Spleen (tissue), 11 donors: ENCODE measurements around the gene APBB1IP. TPM values are rescaled to one million over a fixed set of nuclear protein-coding genes. Genes with fewer than 3 reads are reported as not detected.
A peak's percentile ranks its signal among the peaks of the same experiment; 100 is the strongest.
"Not testable (repeated sequence)": the region's sequence is repeated elsewhere in the genome, so short reads cannot be mapped to it uniquely, and the experiment has no call there.

Experiments
- DNase-seq: peaks from one replicate; pipeline ENCODE4 v3.0.0-alpha.2; 2020
- H3K27ac ChIP-seq, 8 donors: fragments of 200-600 bp; sonication (generic) in 7 of 8; 1 replicate in 4 of 8; 2 replicates in 4 of 8; pipeline versions ENCODE4 v1.5.0 to v1.8.0; 2016 to 2021; ENCODE audit warnings: inconsistent platforms in 4 of 8, mild to moderate bottlenecking in 4 of 8, moderate library complexity in 1 of 8
- H3K27me3 ChIP-seq, 7 donors: fragments of 200-600 bp; sonication (generic) in 6 of 7; replicated peaks in 1 of 7; 1 replicate in 4 of 7; 2 replicates in 3 of 7; pipeline versions ENCODE4 v1.5.0 to v1.8.0; 2016 to 2021; ENCODE audit warnings: inconsistent platforms in 3 of 7, mild to moderate bottlenecking in 1 of 7
- H3K36me3 ChIP-seq, 6 donors: fragments of 200-600 bp; sonication (generic) in 5 of 6; 1 replicate in 4 of 6; 2 replicates in 2 of 6; pipeline versions ENCODE4 v1.5.0 to v1.8.0; 2016 to 2021; ENCODE audit warnings: inconsistent platforms in 2 of 6
- H3K4me1 ChIP-seq, 6 donors: fragments of 200-600 bp; sonication (generic) in 5 of 6; 1 replicate in 3 of 6; 2 replicates in 3 of 6; pipeline versions ENCODE4 v1.5.0 to v1.8.0; 2016 to 2021; ENCODE audit warnings: inconsistent platforms in 3 of 6
- H3K4me3 ChIP-seq, 8 donors: fragments of 200-600 bp; sonication (generic) in 7 of 8; 1 replicate in 4 of 8; 2 replicates in 4 of 8; pipeline versions ENCODE4 v1.5.0 to v1.8.0; 2016 to 2021; ENCODE audit warnings: inconsistent platforms in 4 of 8, mild to moderate bottlenecking in 4 of 8, moderate library complexity in 2 of 8
- H3K9me3 ChIP-seq, 8 donors: fragments of 200-600 bp; sonication (generic) in 7 of 8; 1 replicate in 4 of 8; 2 replicates in 4 of 8; pipeline versions ENCODE4 v1.5.0 to v1.8.0; 2016 to 2021; ENCODE audit warnings: inconsistent platforms in 4 of 8
- POLR2A ChIP-seq, 3 donors: fragments of 450-650 bp; IDR thresholded peaks; one replicate each; pipeline ENCODE4 v1.5.1; 2017; ENCODE audit warnings: antibody characterized with exemption in 3 of 3, mild to moderate bottlenecking in 1 of 3
- POLR2AphosphoS5 ChIP-seq, 3 donors: sonication (generic); formaldehyde crosslinking; IDR thresholded peaks; one replicate each; pipeline ENCODE4 v1.5.1; 2017; ENCODE audit warnings: antibody characterized with exemption in 3 of 3
- WGBS, 5 donors: extraction: QIAGEN DNeasy Blood & Tissue Kit in 3 of 5; methylation state at CpG; one replicate each; pipeline versions ENCODE4 v1.1.5 to v1.1.7; 2013 to 2018; 5-methylcytosine and 5-hydroxymethylcytosine counted together
- intact Hi-C: fragments of 100-400 bp; cut with DNase I; formaldehyde crosslinking; loops from one replicate; pipeline ENCODE4 v1.15.0; 2023; ENCODE audit warnings: low total_unique reads
- polyA plus RNA-seq, 3 donors: library from polyadenylated mRNA; stranded (reverse); fragments of 200-250 nt; gene quantifications; one replicate each; pipeline ENCODE4 v1.2.1, GENCODE V29; 2013
- total RNA-seq, 7 donors: library from RNA; depleted of rRNA in 3 of 7; stranded (reverse); fragments of >200 nt in 3 of 7; fragmentation: NEBNext Ultra II Directional in 4 of 7; extraction: Animal tissue kit (Norgen Biotek cat#: 25700) in 4 of 7; gene quantifications; one replicate each; pipeline versions ENCODE4 v1.1.0 to v1.2.1, GENCODE V29; 2016 to 2021
- TF ChIP-seq, protein P1 (sequence below), 11 experiments: fragments of 200-600 bp in 7 of 11; fragments of 450-650 bp in 4 of 11; sonication (generic) in 4 of 11; IDR thresholded peaks in 8 of 11; conservative IDR thresholded peaks in 3 of 11; 1 replicate in 7 of 11; 2 replicates in 4 of 11; pipeline versions ENCODE4 v1.4.0 to v1.8.0; 2016 to 2021; ENCODE audit warnings: antibody characterized with exemption in 11 of 11, inconsistent platforms in 4 of 11, mild to moderate bottlenecking in 1 of 11
- donor health status: healthy with polysubstance abuse.
- donor health status: DM: no; HTN: no; CAD: no; lungs with moderate emphysema.
- donor health status: DM: no; HTN: no; CAD: no.
- donor health status: Bipolar disorder and iron deficiency.
- donor health status: healthy.
- donor health status: DM: no; HTN: no; CAD: no.
- donor health status: DM: yes; HTN: yes; CAD: no.

Gene APBB1IP
- total and polyA plus RNA-seq, 10 donors: 19.7 to 136 (median 79.2) TPM

DNA sequence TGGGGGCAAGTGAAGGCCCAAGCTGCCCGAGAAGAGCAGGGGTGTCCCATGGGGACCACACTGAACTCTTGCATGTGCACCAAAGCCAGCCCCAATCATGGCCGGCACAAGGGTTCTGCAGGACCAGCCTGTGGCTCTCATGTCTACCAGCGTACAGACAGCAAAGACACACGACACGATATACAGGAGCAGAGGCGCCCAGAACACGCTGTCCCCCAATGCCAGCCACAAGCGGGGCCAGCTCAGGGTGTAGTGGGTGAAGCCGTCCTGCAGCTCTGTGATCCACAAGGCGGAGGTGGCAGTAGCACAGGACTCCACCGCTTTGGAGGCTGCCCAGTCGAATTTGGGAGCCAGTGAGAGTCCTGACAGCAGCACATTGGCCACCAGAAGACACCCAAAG, 150.5 kb downstream of the APBB1IP start:
- intact Hi-C loops: no loop called here
- Histone ChIP-seq H3K4me1 (no peaks in the 10 kb centered on the region), H3K27ac (no peak overlapping the region), H3K36me3 (peaks cover 0 to 40% (median 0%) of the 10 kb centered on the region in 6 donors), H3K4me3 (no peak overlapping the region), H3K9me3 (no peaks in the 10 kb centered on the region), H3K27me3 (no peaks in the 10 kb centered on the region)
- no peak for DNase-seq
- TF ChIP-seq, protein P1, sequence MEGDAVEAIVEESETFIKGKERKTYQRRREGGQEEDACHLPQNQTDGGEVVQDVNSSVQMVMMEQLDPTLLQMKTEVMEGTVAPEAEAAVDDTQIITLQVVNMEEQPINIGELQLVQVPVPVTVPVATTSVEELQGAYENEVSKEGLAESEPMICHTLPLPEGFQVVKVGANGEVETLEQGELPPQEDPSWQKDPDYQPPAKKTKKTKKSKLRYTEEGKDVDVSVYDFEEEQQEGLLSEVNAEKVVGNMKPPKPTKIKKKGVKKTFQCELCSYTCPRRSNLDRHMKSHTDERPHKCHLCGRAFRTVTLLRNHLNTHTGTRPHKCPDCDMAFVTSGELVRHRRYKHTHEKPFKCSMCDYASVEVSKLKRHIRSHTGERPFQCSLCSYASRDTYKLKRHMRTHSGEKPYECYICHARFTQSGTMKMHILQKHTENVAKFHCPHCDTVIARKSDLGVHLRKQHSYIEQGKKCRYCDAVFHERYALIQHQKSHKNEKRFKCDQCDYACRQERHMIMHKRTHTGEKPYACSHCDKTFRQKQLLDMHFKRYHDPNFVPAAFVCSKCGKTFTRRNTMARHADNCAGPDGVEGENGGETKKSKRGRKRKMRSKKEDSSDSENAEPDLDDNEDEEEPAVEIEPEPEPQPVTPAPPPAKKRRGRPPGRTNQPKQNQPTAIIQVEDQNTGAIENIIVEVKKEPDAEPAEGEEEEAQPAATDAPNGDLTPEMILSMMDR (IDR thresholded peaks at IDR 0.05 in 8 of 11, conservative IDR thresholded peaks at IDR 0.05 in 3 of 11): no peak
- TF ChIP-seq POLR2AphosphoS5 (IDR thresholded peaks at IDR 0.05) (peak in 1 of 3 donors; percentile 14), POLR2A (IDR thresholded peaks at IDR 0.05) (no peak)
- WGBS, 5 donors: 86 to 100% (median 94%) methylated on average over 1 to 12 of the region's 12 CpGs

DNA sequence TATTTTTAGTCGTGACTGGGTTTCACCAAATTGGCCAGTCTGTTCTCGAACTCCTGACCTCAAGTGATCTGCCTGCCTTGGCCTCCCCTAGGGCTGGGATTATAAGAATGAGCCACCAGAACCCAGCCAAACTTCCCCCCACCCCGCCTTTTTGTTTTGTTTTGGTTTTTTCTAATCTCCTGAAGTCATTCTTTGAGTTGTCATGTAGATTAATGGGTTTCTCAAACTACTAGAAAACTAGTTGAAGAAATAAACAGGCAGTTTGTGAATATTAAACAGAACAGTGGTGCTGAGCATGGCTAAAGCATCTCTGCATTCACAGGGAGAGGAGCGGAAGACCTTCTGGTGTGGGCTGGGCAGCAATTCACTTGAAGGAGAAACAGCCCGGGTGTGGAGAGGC, 151.7 kb downstream of the APBB1IP start:
- 73 to 90% (median 85%) methylated on average over 5 of the region's 5 CpGs for WGBS, 5 donors
- DNase-seq, H3K27ac ChIP-seq, H3K4me3 ChIP-seq, H3K9me3 ChIP-seq, intact Hi-C loops, H3K27me3 ChIP-seq, H3K4me1 ChIP-seq: not testable (repeated sequence)
- peaks cover 0 to 44% (median 0%) of the 10 kb centered on the region in 6 donors for H3K36me3 ChIP-seq

DNA sequence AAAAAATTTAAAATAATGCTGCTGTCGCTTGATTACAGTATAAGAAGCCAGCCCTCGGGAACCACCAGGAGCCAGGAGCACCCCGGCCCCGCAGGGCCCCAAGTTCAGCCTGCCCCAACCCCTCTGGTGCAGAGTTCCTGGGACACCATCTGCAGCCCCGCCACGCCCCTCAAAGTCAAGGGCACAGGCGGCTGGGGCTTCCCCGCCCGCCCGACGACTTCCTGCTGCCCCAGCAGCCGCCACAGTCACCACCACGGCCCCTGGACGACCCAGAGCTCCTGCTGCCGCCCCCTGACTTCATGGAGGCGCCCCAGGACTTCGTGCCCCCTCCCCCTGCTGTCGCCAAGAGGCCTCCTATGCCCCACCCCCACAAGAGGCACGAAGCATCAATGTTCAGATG, 155.8 kb downstream of the APBB1IP start:
- DNase-seq: no peak
- Histone ChIP-seq H3K4me3 (peak overlapping the region in 1 of 8 donors; percentile 19), H3K36me3 (peaks cover 0 to 34% (median 0%) of the 10 kb centered on the region in 6 donors), H3K9me3 (no peaks in the 10 kb centered on the region), H3K27ac (no peak overlapping the region), H3K4me1 (peaks cover 0 to 6% (median 0%) of the 10 kb centered on the region in 6 donors), H3K27me3 (no peaks in the 10 kb centered on the region)
- 50 to 76% (median 55%) methylated on average over 17 to 19 of the region's 19 CpGs for WGBS, 5 donors
- intact Hi-C loops: no loop called here
- TF ChIP-seq, protein P1 (IDR thresholded peaks at IDR 0.05 in 8 of 11, conservative IDR thresholded peaks at IDR 0.05 in 3 of 11): no peak
- TF ChIP-seq POLR2AphosphoS5 (IDR thresholded peaks at IDR 0.05): peak in 1 of 3 donors; percentile 48

DNA sequence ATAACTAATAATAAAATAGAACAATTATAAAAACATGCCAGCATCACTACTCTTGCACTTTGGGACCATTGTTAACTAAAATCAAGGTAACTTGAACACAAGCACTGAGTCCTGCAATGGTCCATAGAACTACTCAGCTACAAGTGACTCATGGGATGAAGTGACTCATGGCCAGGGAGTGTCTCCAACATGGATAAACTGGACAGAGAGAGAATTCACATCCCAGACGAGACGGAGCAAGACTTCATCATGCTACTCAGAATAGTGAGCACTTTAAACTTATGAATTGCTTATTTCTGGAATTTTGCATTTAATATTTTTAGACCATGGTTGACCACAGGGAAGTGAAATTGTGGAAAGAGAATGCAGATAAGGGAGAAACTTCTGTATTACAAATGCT, 165.1 kb downstream of the APBB1IP start:
- H3K36me3 ChIP-seq, H3K4me3 ChIP-seq, H3K9me3 ChIP-seq, intact Hi-C loops, H3K27ac ChIP-seq, DNase-seq, H3K27me3 ChIP-seq, H3K4me1 ChIP-seq: not testable (repeated sequence)
- 67 to 92% (median 76%) methylated on average over 2 of the region's 2 CpGs for WGBS, 5 donors

DNA sequence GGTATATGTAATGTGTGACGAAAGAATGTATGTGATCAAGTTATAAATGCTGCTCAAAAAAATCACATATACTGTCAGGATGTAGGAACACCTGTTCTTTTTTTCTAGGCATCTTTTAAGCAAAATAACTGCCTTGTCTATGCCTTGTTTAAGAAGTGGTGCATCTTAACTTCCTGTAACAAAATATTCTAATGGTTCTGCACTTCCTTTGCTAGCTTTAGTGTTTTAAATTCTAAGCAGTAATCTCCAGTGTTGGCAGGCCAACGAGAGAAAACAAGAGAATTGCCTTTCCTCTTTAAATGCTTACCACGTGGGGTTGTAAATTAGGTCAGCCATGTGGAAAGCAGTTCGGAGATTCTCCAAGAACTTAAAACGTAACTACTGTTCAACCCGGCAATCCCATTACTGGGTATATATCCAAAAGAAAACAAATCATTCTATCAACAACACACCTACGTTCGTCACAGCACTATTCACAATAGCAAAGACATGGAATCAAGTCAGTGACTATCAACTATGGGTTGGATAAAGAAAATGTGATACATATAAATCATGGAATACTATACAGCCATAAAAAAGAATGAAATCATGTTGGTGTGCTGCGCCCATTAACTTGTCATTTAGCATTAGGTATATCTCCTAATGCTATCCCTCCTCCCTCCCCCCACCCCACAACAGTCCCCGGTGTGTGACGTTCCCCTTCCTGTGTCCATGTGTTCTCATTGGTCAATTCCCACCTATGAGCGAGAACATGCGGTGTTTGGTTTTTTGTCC, 166.4 kb downstream of the APBB1IP start:
- H3K27ac ChIP-seq, H3K4me1 ChIP-seq, H3K4me3 ChIP-seq, H3K27me3 ChIP-seq, DNase-seq, H3K9me3 ChIP-seq, H3K36me3 ChIP-seq, intact Hi-C loops: not testable (repeated sequence)
- WGBS, 5 donors: 77 to 88% (median 85%) methylated on average over 13 of the region's 13 CpGs
